ENCODE results near the gene IL32.

The IL32 gene

DNA sequence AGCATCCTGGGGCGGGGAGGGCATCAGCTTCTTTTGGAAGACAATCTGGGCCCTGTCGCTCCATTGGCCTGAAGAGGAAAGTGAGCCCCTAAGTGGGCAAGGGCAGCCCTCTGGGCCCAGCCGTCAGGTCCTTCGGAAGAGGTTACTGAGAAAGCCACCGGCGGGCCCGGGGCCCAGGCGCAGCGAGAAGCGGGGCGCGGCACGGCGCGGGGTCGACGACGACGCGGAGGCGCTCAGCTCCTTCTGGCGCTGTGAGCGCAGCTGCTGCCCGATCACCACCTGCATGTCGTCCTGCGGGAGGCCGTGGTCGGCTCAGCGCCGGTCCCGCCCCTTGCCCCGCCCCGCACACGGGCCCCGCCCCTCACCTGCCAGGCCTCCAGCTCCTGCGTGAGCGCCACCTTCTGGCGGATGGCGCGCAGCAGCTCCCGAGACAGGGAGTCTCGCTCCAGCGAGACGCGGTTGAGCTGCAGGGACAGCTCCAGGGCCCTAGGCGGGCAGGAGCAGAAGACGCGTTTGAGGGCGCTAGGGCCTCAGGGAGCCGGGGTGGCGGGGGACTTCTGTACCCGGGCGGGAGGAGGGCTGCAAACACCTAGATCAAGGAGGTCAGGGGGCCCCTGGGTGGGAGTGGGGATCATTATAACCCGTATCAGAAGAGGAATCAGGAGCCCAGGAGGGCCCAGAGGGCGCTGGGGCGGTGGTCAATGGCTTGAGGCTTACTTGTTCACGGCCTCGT, 37.3 kb upstream of the IL32 start:
- peak; percentile 77 for DNase-seq (ENCODE audit: low read depth)

- no peak for DNase-seq (ENCODE audit: low read depth)
These were observed 36.6 kb upstream of the IL32 start for GRCh38 chr16:3028716-3029319.

DNA sequence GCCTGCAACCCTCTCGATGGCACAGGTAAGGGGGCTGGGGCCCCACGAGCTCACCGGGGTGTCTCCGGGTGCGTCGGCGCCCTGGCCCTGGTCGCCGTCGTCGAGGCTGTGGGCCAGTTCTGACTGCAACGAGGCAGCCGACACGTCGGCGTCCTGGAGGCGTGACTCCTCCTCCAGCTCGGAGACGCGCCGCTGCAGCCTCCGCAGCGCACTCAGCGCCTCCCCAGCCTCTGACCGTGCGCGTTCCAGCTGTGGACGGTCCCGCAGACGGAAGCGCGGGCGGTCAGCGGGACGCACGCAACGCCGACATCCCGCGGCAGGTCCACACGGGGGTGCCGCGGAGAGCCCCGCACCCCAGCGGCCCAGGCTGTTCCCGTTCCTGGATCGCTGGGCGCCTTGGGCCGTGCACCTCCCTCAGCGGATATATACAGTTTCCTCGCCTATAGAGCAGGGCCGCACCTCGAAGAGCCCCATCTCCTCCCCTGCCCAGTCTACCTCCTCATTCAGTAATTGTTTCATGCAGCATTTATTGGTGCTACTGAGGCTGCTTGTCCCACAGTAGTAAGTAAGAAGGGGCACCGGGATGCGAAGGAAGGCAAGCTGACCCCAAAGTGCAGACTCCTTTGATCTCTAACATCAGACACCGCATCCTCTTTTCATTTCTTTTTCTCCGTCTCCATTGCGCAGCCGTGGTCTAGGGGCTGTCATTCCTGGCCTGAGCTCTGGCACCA, 35.8 kb upstream of the IL32 start:
- DNase-seq (ENCODE audit: low read depth), result no peak

DNA sequence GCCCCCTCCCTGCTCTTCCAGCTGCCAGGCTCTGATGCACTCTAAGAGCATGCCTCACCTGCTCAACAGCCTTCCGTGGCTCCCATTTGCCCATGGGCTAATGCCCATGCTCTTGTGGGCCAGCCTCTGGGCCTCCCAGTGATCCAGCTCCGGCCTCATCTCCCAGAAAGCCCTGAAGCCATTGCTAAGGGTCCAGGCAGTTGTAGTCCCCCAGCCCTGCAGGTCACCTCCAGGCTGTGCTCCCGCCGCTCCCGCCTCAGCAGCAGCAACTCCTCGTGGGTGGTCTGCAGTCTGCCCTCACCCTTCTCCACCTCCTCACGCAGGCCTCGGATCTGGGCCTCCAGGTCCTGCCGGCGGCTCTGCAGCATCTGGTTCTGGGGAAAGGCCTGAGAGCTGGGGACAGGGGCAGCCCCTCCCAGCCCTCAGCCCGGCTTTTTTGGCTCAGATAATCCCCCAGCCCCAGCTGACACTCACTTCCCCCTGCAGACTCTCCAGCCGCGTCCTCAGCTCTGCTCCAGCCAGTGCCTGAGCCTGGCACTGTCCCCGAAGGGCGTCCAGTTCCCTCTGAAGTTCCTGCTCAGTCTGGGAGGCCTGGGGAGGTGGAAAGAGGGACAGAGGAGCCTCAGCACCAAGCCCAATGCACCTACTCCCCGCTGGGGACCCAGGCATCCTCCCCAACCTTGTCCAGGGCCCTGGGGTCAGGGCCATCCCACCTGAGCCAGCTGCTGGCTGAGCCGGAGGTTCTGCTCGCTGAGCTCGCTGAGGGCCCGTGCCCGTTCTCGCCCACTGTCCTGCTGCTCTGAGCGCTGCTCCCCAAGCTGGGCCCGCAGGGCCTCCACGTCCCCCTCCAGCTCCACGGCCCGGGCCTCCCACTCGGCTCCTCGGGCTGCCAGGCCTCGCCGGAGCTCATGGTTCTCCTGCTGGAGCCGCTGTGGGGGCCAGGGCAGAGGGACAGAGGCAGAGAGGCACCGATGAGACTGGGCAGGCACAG, 34.9 kb upstream of the IL32 start:
- DNase-seq (ENCODE audit: low read depth), result no peak

DNA sequence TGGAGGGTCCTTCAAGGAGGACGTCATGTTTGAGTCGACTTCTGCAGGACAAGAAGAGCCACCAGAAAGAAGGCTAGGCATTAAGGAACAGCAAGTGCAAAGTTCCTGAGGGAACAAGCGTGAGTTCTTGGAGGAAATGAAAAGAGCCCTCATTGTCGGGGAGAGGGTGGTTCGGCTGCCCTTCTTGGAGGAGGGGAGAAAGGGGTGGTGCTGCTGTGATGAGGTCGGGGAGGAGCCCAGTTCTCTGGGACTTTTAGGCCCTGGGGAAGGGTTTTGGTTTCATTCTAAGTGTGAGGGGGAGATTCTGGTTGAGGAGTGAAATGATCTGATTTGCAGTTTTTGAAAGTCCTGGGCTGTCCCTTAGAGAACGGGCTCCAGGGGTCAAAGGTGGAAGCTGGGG, 32.8 kb upstream of the IL32 start:
- no peak for DNase-seq (ENCODE audit: low read depth)

- DNase-seq (ENCODE audit: low read depth), result no peak
These were observed 30.0 kb upstream of the IL32 start for GRCh38 chr16:3035289-3035971.

DNA sequence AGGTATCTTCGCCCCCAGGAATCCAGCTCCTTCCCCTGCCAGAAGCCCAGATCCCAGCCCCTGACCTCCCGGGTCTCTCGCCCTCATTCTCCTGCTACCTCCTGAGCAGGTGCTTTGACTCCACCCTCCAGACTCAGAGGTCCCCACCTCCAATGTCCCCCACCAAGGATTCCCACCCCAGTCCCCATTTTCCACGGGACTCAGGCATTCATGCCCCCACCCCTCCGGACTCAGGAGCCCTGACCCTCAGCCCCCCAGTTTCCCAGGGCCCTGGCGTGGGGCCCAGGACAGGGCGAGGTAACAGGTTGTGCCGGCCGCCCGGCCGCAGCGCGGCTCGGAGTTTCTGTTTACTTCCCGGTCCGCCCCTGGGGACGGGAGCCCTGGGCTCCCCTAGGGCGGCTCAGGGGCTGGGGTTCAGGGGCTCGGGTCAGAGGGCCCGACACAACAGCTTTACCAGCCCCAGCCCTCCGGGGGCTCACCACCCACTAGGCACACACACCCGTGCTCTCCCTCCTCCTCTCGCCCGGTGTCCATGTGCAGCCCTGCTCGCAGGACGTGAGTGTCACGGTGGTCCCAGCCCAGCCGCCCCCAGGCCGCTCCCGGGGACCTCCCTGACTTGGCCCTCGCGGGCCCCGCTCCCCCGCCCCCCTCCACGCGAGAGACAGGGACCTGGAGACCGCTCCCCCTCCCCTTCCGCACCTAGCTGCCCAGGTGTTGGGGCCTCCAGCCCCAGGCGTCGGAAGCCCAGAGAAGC, 29.3 kb upstream of the IL32 start:
- no peak for DNase-seq (ENCODE audit: low read depth)

GRCh38 chr16:3036726-3037315, 28.6 kb upstream of the IL32 start, which contains the start of gene BICDL2:
TSS of gene BICDL2 (minus strand) at chr16:3036944. CDS start at chr16:3035496, 1,448 bp downstream.
- no peak for DNase-seq (ENCODE audit: low read depth)

DNA sequence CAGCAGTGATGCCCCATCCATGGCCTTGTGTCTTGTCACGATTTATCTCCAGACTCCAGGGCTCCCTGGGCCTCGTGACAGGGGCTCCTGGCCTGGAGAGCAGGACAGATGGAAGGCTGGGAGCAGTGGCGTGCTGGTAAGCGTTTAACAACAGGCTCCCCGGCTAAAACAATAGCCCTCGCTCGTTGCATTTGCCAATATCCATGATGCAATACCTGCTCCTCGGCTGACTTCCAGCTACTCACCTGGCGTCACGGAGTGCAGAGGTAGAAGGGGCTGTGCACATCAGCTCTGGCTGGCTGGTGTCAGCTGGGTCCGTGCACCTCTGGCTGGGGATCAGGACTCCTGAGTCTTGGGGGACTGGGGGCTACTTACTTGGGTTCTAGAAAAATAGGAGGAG, 27.2 kb upstream of the IL32 start:
- no peak for DNase-seq (ENCODE audit: low read depth)

GRCh38 chr16:3038896-3039295, 26.5 kb upstream of the IL32 start:
- DNase-seq (ENCODE audit: low read depth), result no peak

DNA sequence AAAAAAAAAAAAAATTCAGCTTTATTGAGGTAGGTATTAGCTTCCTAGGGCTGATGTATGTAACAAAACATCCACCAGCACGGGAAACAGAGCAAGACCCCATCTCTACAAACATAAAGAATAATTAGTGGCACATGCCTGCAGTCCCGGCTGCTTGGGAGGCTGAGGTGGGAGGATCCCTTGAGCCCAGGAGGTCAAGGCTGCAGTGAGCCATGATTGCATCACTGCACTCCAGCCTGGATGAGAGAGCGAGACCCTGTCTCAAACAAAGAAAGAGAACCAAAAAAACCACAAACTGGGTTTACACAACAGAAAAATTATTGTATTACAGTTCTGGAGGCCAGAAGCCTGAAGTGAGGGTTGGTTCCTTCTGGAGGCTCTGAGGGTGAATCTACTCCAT, 23.1 kb upstream of the IL32 start:
- DNase-seq (ENCODE audit: low read depth), result no peak

DNA sequence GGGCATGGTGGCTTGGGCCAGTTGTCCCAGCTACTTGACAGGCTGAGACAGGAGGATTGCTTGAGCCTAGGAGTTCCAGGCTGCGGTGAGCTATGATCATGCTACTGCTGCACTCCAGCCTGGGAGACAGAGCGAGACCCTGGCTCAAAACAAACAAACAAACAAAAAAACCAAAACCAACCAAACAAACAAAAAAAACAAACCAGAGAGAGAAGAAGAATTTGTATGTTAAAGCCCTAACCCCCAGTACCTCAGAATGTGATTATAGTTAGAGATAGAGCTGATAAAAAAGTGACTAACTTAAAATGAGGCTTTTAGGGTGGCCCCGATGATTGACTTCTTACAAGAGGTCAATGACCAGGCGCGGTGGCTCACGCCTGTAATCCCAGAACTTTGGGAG, 20.7 kb upstream of the IL32 start:
- no peak for DNase-seq (ENCODE audit: low read depth)

DNA sequence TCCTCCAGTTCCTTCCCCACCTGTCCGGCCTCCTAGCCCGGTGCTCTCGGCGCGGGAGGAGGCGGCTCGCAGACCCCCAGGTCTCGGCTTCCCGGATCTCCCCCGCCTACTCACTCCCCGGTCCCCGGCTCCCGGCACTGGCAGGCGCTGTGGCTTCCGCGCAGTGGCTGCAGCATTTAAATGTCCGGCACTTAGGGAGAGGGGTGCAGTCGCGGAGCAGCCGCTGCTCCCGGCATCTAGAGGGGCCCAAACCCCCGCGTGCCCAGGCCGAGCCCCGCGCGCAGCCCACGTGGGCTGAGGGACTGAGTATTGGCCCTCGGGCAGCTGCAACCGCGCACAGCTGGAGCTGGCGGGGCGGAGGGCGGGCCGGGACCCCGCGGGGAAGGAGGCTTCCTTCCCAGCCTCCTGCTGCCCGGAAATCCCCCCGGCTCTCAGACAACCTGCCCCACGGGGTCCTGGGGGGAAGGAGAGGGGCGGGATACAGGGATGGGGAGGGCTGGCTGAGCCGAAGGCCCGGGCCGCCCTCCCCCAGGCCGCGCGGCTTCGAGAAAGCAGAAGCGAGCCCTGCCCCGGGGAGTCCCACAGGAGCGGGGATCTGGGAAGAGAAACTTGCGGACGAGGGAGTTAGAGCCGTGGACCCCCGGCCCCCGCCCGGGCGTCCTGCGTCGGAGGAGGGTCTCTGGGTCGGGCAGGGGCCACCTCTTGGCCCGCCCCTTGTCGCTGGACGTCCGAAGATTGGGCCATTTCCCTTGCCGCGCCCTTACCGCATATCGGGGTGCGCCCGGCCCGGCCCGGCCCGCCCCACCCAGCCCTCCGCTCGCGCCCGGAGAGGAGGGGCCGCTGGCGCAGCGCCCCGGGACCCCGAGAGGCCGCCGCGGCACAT, 19.4 kb upstream of the IL32 start, which contains the start of gene MMP25:
TSS of gene MMP25 (plus strand) at position 804 of the 883 bp plus-strand sequence. CDS start 357 bp downstream, outside the sequence.
- DNase-seq (ENCODE audit: low read depth), result no peak

- DNase-seq (ENCODE audit: low read depth), result no peak
These were observed 18.6 kb upstream of the IL32 start for GRCh38 chr16:3046641-3047386.

DNA sequence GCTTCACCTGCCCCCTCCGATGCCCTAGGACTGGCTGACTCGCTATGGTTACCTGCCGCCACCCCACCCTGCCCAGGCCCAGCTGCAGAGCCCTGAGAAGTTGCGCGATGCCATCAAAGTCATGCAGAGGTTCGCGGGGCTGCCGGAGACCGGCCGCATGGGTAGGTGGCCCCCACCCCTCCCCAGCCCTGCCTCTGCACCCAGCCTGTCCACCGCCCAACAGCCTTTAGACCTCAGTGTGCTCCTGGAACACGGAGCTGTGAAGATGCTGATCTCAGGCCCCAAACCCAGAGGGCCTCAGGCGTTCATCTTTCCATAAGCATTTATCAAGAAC, 18.1 kb upstream of the IL32 start:
- DNase-seq (ENCODE audit: low read depth), result no peak

DNA sequence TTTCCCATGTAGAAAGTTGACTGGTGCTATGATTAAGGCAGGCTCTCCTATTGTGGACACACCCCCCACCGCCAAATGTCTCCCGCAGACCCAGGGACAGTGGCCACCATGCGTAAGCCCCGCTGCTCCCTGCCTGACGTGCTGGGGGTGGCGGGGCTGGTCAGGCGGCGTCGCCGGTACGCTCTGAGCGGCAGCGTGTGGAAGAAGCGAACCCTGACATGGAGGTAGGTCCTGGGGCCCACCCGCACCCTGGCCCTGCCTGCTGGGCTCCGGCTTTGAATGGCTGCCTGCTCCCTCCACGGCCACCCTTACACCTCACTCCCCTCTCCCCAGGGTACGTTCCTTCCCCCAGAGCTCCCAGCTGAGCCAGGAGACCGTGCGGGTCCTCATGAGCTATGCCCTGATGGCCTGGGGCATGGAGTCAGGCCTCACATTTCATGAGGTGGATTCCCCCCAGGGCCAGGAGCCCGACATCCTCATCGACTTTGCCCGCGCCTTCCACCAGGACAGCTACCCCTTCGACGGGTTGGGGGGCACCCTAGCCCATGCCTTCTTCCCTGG, 15.4 kb upstream of the IL32 start:
- DNase-seq (ENCODE audit: low read depth), result no peak

GRCh38 chr16:3050487-3050886, 15.0 kb upstream of the IL32 start:
- no peak for DNase-seq (ENCODE audit: low read depth)

DNA sequence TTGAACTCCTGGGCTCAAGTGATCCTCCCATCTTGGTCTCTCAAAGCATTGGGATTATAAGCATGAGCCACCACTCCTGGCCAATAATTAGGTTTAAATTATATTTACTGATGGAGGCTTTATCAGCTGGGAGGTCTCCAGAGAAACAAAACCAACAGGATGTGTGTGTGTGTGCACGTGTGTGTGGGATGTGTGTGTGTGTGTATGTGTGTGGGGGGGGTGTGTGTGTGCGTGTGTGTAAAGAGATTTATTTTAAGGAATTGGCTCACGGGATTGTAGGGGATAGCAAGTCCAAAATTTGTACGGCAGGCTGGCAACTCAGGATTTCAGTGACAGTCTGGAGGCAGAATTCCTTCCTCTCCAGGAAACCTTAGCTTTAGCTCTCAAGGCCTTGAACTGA, 14.4 kb upstream of the IL32 start:
- DNase-seq (ENCODE audit: low read depth), result no peak
